GM12801 (cell line): ENCODE results near the gene ABCG1.

ENCODE experiments used
- CTCF ChIP-seq: IDR thresholded peaks from one replicate; pipeline ENCODE4 v1.5.1; 2011; ENCODE audit warnings: control low read depth; ENCODE audit not compliant: insufficient read length; ENCODE audit errors: extremely low read depth

Gene ABCG1

GRCh38 chr21:42212266-42212665 lies 6.7 kb upstream of the ABCG1 start:
- no peak for TF ChIP-seq CTCF

GRCh38 chr21:42213082-42213774 lies 5.7 kb upstream of the ABCG1 start:
- no peak for TF ChIP-seq CTCF

- TF ChIP-seq CTCF = no peak
These were observed 4.7 kb upstream of the ABCG1 start for GRCh38 chr21:42214081-42214750.

GRCh38 chr21:42214921-42215320 lies 4.0 kb upstream of the ABCG1 start:
- TF ChIP-seq CTCF = no peak

GRCh38 chr21:42215942-42216725 lies 2.8 kb upstream of the ABCG1 start:
- TF ChIP-seq CTCF = no peak

GRCh38 chr21:42216726-42217572 lies 2.0 kb upstream of the ABCG1 start:
- TF ChIP-seq CTCF = no peak
